ENCODE results near the gene PTPN23. TPM values are rescaled to one million over a fixed set of nuclear protein-coding genes. Genes with fewer than 3 reads are reported as not detected.

Gene PTPN23
- polyA plus RNA-seq, 3 donors = 1.2 to 13.7 (median 1.3) TPM

DNA sequence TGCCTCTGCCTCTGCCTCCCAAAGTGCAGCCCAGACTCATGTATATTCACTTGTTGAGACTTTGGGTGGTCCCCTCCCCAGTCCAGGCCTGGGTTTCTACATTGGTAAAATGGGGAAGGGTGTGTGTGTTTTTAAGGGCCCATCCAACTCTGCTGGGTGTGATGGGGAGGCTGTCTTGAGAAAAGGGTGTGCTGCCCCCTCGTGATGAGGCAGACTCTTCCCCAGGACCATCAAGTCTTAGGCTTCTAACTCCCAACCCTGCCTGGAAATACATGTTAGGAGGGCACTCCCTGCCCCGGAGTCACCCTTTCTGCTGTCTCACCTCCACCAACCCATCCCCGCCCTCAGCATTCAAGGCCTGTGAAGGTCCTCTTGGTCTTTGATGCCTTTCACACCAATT is 4.4 kb upstream of the PTPN23 start:
- no peak overlapping the region for H3K4me2 ChIP-seq (replicated peaks; ENCODE audit: extremely low read depth, low read length, poor library complexity, severe bottlenecking)
- Mint-ChIP-seq H3K27ac (peak overlapping the region in 2 of 7 donors; percentile 56 to 58), H3K36me3 (no peaks in the 10 kb centered on the region), H3K4me1 (peaks cover 57% of the 10 kb centered on the region), H3K4me3 (no peak overlapping the region), H3K9me3 (no peaks in the 10 kb centered on the region), H3K27me3 (ENCODE audit: low read depth in 3 of 3) (peaks cover 0 to 2% (median 0%) of the 10 kb centered on the region in 3 donors)
- H3K9me3 ChIP-seq (replicated peaks in 1 of 2; ENCODE audit: control insufficient read depth in 1 of 2, insufficient read depth in 1 of 2, low read length in 2 of 2) = no peaks in the 10 kb centered on the region
- peaks cover 2% of the 10 kb centered on the region for H4K20me1 ChIP-seq (ENCODE audit: insufficient read depth, low read length)
- whole genome bisulfite sequencing (ENCODE audit: insufficient coverage) = 100% methylated on average over 2 of the region's 3 CpGs
- H3K4me1 ChIP-seq (ENCODE audit: control insufficient read depth in 1 of 2, insufficient read depth in 2 of 2, low read length in 2 of 2) = peaks cover 54 to 61% of the 10 kb centered on the region in 2 donors
- TF ChIP-seq, protein P1, sequence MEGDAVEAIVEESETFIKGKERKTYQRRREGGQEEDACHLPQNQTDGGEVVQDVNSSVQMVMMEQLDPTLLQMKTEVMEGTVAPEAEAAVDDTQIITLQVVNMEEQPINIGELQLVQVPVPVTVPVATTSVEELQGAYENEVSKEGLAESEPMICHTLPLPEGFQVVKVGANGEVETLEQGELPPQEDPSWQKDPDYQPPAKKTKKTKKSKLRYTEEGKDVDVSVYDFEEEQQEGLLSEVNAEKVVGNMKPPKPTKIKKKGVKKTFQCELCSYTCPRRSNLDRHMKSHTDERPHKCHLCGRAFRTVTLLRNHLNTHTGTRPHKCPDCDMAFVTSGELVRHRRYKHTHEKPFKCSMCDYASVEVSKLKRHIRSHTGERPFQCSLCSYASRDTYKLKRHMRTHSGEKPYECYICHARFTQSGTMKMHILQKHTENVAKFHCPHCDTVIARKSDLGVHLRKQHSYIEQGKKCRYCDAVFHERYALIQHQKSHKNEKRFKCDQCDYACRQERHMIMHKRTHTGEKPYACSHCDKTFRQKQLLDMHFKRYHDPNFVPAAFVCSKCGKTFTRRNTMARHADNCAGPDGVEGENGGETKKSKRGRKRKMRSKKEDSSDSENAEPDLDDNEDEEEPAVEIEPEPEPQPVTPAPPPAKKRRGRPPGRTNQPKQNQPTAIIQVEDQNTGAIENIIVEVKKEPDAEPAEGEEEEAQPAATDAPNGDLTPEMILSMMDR (IDR thresholded peaks at IDR 0.05) = no peak
- no peak overlapping the region for H2AFZ ChIP-seq (ENCODE audit: insufficient read depth, low read depth, low read length, poor library complexity, severe bottlenecking)
- H3K79me2 ChIP-seq (ENCODE audit: insufficient read depth, low read length) = peaks cover 26% of the 10 kb centered on the region
- H3K27ac ChIP-seq (ENCODE audit: low read depth in 1 of 2, low read length in 2 of 2) = peak overlapping the region in 1 of 2 donors; percentile 73
- no peak overlapping the region for H3K4me3 ChIP-seq (replicated peaks in 1 of 3; ENCODE audit: low read depth in 2 of 3, low read length in 3 of 3)
- H3K36me3 ChIP-seq (replicated peaks in 1 of 2; ENCODE audit: control insufficient read depth in 1 of 2, insufficient read depth in 2 of 2, low read length in 2 of 2) = no peaks in the 10 kb centered on the region
- DNase-seq = no peak
- no peak overlapping the region for H3K9ac ChIP-seq (ENCODE audit: insufficient read depth, low read length, poor library complexity, severe bottlenecking)
- intact Hi-C loops (cut with micrococcal nuclease) = no loop called here
- H3K27me3 ChIP-seq (ENCODE audit: control insufficient read depth in 2 of 2, insufficient read depth in 2 of 2, low read length in 2 of 2) = no peaks in the 10 kb centered on the region

DNA sequence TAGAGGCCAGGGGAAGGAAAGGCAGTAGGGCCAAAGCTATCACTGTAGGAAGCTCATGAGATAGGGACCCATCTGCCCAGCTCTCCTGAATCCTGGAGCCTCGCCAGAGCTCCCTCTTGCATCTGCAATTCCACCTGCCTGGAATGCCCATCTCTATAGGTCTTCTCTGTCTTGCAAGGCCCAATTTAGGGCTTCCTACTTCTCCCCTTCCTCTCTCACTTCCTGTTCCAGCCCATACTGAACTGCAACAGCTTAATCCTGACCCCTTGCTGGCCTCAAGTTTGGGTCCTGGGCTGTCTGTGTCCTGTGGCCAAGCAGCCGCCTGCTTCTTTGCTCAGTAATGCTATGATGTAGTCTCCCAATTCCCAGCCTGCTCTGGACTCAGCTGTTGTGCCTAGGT is 3.6 kb upstream of the PTPN23 start:
- DNase-seq = peak; percentile 43 to 56 (median 54)
- H3K79me2 ChIP-seq (ENCODE audit: insufficient read depth, low read length) = peaks cover 34% of the 10 kb centered on the region
- peak overlapping the region; percentile 25 to 73 for H3K27ac ChIP-seq (ENCODE audit: low read depth in 1 of 2, low read length in 2 of 2)
- peak overlapping the region; percentile 26 for H3K4me2 ChIP-seq (replicated peaks; ENCODE audit: extremely low read depth, low read length, poor library complexity, severe bottlenecking)
- whole genome bisulfite sequencing (ENCODE audit: insufficient coverage) = 32% methylated on average over 2 of the region's 2 CpGs
- H3K27ac Mint-ChIP-seq = peak overlapping the region; percentile 38 to 91 (median 82)
- peaks cover 57% of the 10 kb centered on the region for H3K4me1 Mint-ChIP-seq
- intact Hi-C loops (cut with micrococcal nuclease) = no loop called here
- H2AFZ ChIP-seq (ENCODE audit: insufficient read depth, low read depth, low read length, poor library complexity, severe bottlenecking) = peak overlapping the region; percentile 6
- H3K9ac ChIP-seq (ENCODE audit: insufficient read depth, low read length, poor library complexity, severe bottlenecking) = no peak overlapping the region
- H3K4me3 ChIP-seq (replicated peaks in 1 of 3; ENCODE audit: low read depth in 2 of 3, low read length in 3 of 3) = peak overlapping the region in 1 of 3 experiments; percentile 36
- H3K36me3 Mint-ChIP-seq = no peaks in the 10 kb centered on the region
- no peaks in the 10 kb centered on the region for H3K36me3 ChIP-seq (replicated peaks in 1 of 2; ENCODE audit: control insufficient read depth in 1 of 2, insufficient read depth in 2 of 2, low read length in 2 of 2)
- H3K9me3 Mint-ChIP-seq = no peaks in the 10 kb centered on the region
- peaks cover 9% of the 10 kb centered on the region for H4K20me1 ChIP-seq (ENCODE audit: insufficient read depth, low read length)
- no peaks in the 10 kb centered on the region for H3K9me3 ChIP-seq (replicated peaks in 1 of 2; ENCODE audit: control insufficient read depth in 1 of 2, insufficient read depth in 1 of 2, low read length in 2 of 2)
- H3K27me3 ChIP-seq (ENCODE audit: control insufficient read depth in 2 of 2, insufficient read depth in 2 of 2, low read length in 2 of 2) = no peaks in the 10 kb centered on the region
- peak overlapping the region; percentile 39 to 62 for H3K4me3 Mint-ChIP-seq
- peaks cover 54 to 61% of the 10 kb centered on the region in 2 donors for H3K4me1 ChIP-seq (ENCODE audit: control insufficient read depth in 1 of 2, insufficient read depth in 2 of 2, low read length in 2 of 2)
- TF ChIP-seq, protein P1 (IDR thresholded peaks at IDR 0.05) = no peak
- peaks cover 0 to 2% (median 0%) of the 10 kb centered on the region in 3 donors for H3K27me3 Mint-ChIP-seq (ENCODE audit: low read depth in 3 of 3)
